Occipital lobe (tissue), 2 donors: ENCODE measurements around the gene DCXR. TPM values are rescaled to one million over a fixed set of nuclear protein-coding genes. Genes with fewer than 3 reads are reported as not detected.

Experiments used
- DNase-seq: peaks from one replicate; lab custom pipeline; 2025; lab: John Stamatoyannopoulos, UW
- total RNA-seq: library from RNA; depleted of rRNA; stranded (reverse); fragments of >200 nt; gene quantifications from one replicate; pipeline ENCODE4 v1.2.3, GENCODE V29; 2014

DCXR gene
- total RNA-seq, 1 donor from 2014 or later: 18.1 TPM

DNA sequence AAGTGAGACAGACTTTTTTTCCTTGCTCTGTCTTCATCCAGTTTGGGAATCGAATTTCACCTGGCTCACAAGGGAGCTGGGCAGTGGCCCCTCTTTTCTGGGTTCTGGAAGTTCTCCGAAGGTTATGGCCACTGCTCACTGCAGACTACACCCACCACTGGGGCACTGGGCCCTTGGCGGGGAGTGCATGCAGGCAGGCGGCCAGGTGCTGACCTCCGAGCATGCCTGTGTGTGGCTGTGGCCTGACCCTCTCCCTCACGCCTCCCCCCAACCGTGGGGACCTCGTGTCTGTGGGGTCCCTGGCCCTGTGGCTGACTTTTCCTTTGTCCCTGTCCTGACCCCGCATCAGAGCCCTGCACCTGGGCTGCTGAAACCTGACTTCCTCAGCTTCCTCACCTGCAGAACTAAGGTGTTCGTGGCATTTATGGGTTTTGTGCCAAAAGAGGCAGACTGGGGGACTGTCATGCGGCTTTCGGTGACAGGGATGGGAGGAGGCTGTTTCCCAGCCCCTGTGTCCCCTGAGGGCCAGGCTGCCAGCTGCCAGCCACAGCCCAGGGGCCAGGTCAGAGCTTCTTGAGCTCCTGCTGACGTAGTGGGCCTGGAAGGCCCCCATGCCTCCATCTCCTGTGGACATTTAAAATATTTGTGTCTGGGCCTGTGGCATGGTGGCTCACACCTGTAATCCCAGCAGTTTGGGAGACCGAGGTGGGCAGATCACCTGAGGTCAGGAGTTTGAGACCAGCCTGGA, 38.6 kb downstream of the DCXR start:
- DNase-seq: no peak

DNA sequence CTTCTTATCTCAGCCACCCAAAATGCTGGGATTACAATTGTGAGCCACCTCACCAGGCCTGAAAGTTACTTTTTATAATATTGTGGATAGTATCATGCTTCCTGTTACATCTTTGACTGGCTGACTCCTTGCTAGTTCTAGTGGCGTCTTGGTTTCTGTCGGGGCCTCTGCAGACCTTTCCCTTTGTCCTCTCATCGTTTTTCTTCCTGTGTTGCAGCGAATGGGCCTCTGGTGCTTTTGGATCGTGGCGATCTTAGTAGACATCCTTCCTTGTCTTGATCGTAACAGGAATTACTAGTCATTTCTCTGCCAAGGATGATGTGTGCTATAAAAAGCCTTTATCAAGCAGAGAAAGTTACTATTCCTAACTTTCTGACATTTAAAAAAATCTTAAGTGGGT, 39.3 kb downstream of the DCXR start:
- DNase-seq: no peak

DNA sequence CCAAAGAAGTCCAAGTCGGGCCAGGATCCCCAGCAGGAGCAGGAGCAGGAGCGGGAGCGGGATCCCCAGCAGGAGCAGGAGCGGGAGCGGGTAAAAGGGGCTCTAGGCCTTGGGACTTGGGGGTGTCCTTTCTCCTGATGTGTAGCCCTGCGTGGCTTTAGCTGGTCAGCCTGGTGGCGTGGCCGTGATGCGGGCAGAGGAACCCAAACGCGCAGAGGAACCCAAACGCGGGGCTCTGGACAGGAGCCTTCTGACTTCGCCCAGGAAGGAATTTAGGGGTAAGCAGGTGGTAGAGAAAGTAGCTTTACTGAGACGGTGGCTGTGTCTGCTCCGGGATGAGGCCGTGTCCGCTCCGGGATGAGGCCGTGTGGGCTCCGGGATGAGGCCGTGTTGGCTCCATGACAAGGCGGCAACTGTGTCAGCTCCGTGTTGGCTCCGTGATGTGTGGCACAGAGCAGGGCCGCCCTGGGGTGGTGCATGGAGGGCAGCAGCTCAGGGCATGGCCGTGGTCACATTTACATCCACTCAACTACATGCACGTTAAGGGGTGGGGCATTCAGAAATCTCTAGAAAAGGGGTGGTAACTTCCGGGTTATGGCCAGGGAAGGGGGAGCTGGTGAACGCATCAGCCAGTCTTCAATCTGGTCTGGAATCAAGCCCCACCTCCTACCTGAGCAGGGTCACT, 40.6 kb downstream of the DCXR start:
- no peak for DNase-seq

DNA sequence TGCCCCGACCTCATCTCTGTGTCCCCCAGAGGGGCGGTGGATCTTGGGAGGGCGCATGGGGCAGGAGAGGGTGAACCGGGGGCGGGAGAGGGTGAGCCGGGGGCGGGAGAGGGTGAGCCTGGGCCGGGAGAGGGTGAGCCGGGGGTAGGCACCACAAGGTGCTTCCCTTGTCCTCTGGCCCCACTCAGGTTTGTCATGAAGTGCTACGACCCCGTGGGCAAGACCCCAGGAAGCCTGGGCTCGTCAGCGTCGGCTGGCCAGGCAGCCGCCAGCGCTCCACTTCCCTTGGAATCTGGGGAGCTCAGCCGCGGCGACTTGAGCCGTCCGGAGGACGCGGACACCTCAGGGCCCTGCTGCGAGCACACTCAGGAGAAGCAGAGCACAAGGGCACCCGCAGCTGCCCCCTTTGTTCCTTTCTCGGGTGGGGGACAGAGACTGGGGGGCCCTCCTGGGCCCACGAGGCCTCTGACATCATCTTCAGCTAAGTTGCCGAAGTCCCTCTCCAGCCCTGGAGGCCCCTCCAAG, 41.2 kb downstream of the DCXR start:
- no peak for DNase-seq

DNA sequence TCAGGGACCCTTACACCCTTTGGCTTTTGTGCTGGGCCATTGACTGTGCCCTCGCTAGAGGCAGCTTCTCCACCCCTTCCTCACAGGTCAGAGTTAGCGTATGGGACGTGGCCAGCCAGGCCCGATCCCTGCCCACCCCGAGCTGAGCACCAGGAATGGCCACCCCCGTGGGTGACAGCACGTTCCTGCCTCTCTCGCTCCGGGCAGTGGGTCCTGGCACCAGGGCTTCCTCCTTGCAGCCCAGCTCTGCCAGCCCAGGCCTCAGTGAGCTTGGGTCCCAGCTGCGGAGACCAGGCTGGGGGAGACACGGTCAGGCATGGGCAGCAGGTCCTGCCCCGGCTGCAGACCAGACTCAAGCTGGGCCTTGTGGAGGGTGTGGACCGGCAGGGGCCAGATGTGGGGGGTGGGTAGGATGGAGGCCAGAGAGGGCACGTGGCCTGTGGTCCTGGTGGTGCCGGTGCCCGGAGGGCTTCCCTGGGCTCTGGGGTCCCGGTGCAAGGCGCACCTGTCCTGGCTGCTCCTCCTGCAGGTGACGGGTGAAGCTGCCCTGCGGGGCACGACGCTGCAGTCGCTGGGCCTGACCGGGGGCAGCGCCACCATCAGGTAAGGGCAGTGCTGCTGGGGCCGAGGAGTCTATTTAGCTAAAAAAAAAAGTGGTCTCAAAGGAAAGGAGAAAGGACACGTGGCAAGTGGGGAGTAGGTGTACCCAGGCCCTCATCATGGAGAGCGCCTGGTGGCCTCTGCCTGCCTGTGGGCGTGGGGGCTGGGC, 41.9 kb downstream of the DCXR start:
- DNase-seq: no peak

DNA sequence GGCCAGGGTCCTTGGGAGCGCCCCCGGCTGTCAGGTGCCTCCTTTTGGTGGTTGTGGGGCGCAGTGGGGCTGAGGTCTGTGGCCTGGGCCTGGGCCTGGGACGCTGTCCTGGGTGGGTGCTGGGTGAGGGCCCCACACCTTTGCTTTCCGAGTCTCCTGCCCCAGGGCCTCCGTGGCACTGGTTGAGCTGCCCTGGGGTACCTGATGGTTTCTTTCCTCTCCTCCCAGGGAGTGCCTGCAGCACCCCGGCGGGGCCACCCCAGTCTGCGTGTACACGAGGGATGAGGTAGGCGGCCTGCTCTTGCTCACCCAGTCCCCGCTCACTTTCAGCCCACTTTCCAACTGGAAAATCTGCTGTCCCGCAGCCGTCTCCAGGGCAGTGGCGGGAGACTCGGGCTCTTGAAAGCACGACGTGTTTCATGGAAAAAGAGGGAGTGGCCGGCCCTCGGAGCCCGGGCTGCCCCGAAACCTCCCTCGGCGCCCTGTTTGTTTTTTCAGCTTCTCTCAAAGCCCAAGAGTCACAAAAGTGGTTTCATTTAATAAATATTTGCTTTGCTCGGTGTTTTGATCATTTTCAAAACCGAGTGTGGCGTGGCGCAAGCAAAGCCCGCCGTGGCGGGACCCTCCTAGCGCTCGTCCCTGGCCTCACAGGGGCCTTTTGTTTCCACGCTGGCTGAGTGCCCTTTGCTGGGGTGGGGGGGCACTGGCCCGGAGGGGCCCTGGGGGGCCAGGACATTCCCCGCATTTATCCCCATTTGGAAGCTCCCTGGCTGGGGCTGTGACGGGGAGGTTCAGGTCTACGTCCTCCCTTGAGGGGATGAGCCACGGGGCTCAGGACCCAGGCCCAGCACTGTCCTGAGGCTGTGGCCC, 42.7 kb downstream of the DCXR start:
- DNase-seq: no peak

DNA sequence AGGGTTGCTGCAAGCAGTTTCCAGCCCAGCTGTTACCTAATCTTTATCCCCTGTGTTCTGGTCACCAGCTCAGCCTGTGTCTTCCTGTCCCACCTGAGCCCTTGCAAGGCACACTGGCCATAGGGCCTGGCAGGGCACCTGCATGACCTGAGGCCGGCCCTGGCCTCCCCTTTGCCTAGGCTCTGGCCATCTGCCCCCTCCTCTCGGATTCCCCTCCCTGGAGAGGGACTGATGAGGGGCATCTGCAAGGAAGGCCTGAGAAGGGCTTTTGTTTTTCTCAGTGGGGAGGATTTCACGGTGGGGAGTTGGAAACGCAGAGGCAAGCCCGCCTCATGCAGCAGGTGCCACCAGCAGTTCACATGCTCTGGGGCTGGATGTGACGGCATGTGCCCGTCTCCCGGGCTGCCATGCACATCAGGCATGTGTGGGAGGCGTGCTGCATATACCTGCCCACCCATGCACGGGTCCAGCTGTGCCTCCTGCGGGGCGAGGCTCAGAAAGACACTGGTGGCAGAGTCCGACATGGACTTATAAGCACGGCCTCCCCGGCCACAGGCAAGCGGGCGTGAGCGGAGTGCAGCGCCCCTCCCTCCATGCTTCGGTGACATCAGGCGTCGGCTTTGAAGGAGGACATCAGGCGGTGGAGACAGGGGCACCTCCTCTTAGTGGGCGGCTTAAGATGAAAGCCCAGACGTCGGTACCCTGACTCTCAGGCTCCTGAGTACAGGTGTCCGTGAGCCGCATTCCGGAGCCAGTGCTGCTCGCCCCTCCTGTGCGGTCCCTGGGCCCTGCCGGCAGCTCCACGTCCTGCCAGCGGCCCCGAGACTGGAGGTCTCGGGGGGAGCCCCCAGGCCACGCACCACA, 43.5 kb downstream of the DCXR start:
- DNase-seq: no peak

DNA sequence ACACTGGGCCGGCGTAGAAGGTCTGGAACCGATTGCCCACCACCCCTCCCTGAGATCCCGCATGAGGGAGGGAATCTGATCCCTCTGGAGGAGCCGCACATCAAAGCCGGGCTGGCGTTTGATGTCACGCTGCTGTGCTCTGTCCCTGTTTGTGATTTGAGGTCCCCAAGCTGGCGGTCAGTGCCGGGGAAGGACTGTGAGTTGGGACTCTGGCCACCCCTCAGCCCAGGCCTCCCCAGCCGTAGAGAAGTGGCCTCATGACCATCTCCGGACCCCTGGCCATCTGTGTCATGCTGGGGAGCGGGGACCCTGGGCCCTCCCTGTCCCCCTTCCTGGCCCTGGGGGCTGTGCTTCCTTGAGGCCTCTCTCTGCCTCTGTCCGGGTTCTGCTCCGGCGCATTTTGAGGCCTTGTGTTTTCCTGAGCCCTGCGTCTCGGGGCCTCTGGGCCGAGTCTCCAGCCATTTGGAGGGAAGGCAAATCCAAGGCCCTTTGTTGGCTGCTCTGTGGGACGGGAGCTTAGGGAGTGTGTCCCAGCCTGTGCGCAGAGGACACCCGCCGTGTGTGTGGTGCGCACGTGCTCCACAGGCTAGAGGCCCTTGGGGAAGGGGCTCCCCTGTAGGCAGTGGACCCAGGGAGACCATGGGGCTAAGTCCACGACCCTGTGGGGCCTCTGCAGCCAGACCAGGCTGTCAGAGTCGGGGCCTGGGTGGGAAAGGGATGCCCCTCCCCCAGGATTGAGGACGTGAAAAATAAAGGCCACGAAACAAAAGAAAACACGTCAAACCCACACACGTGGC, 45.0 kb downstream of the DCXR start:
- DNase-seq: no peak

DNA sequence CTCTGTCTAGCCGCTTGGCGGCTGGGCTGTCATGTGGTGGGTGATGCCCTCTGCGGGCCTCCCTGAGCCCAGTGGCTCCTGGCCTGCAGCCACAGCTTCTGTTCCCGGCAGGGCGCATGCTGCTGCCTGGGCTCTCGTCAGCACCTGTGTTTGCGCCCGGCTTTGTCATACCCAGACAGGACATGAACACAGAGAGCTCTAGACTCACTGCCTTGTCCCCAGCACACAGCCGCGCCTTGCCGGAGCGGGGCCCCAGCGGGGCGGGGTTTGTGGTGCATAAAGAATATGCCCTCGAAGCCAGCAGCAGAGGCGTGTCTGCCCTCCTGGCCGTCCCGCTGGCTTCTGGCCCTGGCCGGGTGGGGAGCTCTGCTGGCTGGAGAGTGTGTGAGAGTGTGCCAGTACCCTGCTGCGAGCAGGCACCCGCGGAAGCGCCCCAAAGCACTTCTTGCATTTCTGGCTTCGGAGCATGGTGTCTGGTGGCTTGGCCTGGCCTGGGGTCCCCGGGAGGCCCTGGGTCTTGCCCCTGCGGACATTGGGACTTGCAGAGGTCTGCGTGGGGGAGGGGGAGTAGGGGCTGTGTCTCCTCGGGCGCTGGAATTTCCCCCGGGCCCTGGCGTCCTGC, 45.7 kb downstream of the DCXR start:
- no peak for DNase-seq

DNA sequence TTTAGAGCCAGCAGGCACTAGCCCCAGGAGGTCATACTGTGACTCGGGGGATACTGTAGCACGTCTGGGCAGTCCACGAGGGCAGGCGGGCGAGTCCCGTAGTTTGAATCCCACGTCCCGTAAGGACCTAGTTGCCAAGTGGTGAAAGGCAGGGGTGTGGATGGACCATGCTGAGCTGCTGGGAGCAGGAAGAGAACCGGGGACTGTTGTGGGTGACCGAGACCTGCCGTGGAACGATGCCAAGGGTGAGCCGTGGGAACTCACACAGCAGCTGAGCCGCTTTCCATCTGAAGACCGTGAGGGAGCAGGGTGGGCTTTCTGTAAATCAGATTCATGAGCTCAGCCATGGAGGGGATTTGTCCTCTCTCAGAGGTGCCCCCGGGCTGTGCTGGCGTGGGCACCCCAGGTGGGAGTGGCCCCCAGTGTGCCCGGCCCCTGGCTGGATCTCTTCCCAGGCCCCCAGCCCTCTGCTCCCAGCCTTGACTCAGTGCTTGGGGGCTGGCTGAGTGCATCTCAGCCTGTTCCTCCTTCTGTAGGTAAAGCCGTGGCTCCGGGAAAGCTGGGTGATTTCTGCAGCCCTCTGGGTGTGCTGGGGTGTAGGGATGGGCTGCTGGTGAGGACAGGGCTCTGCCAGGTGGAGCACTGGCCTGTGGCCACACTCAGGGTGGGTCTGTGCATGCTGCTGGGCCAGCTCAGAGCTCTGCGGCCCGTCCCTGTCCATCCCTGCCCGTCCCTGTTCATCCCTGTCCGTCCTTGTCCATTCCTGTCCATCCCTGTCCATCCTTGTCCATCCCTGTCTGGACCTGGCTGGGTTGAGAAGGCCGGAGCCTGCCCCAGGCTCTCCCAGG, 46.4 kb downstream of the DCXR start:
- DNase-seq: no peak

DNA sequence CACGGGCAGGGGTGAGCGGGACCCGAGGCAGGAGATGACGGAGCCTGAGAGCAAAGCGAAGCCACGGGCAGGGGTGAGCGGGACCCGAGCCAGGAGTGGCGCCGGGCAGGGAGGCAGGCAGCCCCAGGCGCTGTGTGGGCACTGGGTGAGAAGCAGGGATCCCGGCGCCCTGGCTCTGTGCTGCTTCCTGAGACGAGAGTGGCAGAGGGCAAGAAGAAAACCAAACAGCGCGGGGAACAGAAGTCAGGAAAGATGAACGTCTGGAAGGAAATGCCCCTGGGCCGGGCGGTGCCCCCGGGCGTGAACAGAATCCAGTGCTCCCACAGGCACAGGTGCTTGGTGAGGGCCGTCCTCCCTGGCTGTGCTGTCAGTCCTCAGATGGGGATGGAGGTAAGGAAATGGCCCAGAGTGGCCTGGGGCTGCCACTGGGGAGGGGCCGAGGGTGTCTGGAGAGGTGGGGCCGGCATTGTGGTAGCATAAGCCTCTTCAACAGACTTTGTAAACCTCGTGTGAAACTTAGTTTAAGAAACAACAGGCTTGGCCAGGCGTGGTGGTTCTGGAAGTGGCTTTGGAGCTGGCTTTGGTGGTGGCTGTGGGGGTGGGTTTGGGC, 50.2 kb downstream of the DCXR start:
- DNase-seq: no peak

DNA sequence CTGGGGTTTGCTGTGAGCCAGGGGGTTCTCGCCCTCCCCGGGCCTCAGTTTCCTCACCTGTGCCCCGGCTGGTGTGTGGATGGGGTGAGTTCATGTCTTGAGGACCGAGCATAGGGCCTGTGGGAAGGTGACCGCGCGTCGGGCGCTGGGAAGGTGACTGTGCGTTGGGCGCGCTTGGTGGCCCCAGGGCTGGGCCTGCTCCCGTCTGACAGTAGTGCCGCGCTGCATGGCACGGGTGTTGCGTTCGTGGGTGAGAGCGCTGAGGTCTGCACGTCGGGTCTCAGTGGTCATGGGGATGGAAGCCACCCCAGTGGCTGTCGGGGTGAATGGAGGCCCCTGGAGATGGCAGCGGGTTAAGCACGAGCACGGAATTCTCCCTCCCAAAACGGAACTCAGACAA, 50.9 kb downstream of the DCXR start:
- DNase-seq: no peak

Other genes with a start within 250 kb of the DCXR start
- not detected for gene GCGR, start 233.5 kb downstream of the DCXR start, total RNA-seq
- 85.9 TPM for gene MCRIP1, start 204.4 kb downstream of the DCXR start, total RNA-seq
- gene PPP1R27, start 202.6 kb downstream of the DCXR start, total RNA-seq: not detected
- 57.4 TPM for gene P4HB, start 177.2 kb downstream of the DCXR start, total RNA-seq
- gene ARHGDIA, start 166.4 kb downstream of the DCXR start, total RNA-seq: 22.9 TPM
- 78.3 TPM for gene ALYREF, start 146.1 kb downstream of the DCXR start, total RNA-seq
- 43.0 TPM for gene ANAPC11, start 146.0 kb downstream of the DCXR start, total RNA-seq
- 2.0 TPM for gene NPB, start 135.5 kb downstream of the DCXR start, total RNA-seq
- 24.5 TPM for gene PCYT2, start 126.3 kb downstream of the DCXR start, total RNA-seq
- 8.0 TPM for gene SIRT7, start 119.5 kb downstream of the DCXR start, total RNA-seq
- 16.5 TPM for gene MAFG, start 110.0 kb downstream of the DCXR start, total RNA-seq
- 17.6 TPM for gene PYCR1, start 100.4 kb downstream of the DCXR start, total RNA-seq
- 0.16 TPM for gene MYADML2, start 90.5 kb downstream of the DCXR start, total RNA-seq
- gene NOTUM, start 76.5 kb downstream of the DCXR start, total RNA-seq: 0.31 TPM
- gene ASPSCR1, start 60.1 kb downstream of the DCXR start, total RNA-seq: 11.1 TPM
- 29.2 TPM for gene CENPX, start 14.8 kb downstream of the DCXR start, total RNA-seq
- 14.2 TPM for gene LRRC45, start 14.4 kb downstream of the DCXR start, total RNA-seq
- gene RAC3, start 6.0 kb downstream of the DCXR start, total RNA-seq: 76.0 TPM
- 14.5 TPM for gene RFNG, start 14.1 kb upstream of the DCXR start, total RNA-seq
- gene GPS1, start 14.2 kb upstream of the DCXR start, total RNA-seq: 64.4 TPM
- 21.4 TPM for gene DUS1L, start 28.1 kb upstream of the DCXR start, total RNA-seq
- gene FASN, start 60.5 kb upstream of the DCXR start, total RNA-seq: 84.1 TPM
- gene CCDC57, start 175.1 kb upstream of the DCXR start, total RNA-seq: 18.6 TPM
- 4.2 TPM for gene SLC16A3, start 191.3 kb upstream of the DCXR start, total RNA-seq
- gene CSNK1D, start 236.0 kb upstream of the DCXR start, total RNA-seq: 23.9 TPM